Measurements from ENCODE around the gene TBC1D17. TPM values are rescaled to one million over a fixed set of nuclear protein-coding genes. Genes with fewer than 3 reads are reported as not detected.
A peak's percentile ranks its signal among the peaks of the same experiment; 100 is the strongest.

Gene TBC1D17
- total and polyA plus RNA-seq, 7 experiments from 2014 or later: 11.6 to 106 (median 50.7) TPM

DNA sequence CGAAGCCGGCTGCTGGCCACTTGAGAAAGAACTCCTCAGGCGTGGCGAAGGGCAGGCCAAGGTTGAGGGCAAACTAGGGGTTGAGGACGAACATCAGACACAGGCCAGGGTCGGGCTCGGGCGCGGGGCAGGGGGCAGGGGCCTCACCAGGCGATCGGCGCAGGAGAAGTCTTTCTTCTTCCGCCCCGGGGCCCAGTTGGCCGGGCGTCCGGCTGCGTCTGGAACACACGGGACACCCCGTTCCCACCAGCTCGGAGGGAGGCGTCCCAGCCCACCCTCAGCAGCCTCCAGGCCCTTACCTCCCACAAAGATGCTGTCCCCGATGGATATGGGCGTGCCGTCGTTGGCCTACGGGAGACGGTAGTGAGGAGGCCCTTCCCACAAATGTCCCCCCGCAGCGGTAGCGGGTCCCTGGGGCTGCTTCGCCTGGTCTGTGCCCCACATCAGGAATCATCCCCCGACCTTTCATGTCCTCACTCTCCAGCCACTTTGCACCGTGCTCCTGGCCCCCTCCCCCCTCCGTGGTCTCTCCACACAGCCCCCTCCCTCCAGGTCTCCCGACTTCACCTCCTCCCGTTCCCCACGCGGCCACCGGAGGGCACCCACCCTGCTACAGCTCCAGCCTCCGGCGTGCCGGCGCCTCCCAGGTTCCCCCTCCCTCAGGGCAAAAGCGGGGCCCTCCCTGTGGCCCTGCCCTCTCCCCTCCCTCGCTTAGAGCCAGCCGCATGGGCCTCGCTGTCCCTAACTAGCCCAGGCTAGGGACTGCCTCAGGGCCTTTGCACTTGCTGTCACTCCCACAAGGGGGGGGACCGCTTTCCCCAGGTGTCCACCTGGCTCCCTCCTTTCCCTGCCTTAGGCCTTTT lies 14.9 kb upstream of the TBC1D17 start:
- Mint-ChIP-seq H3K27ac (peak overlapping the region in 2 of 9 donors; percentile 54), H3K36me3 (peaks cover 0 to 24% (median 4%) of the 10 kb centered on the region in 5 donors), H3K9me3 (peaks cover 0 to under 1% (median 0%) of the 10 kb centered on the region in 11 donors), H3K4me1 (peaks cover 20 to 42% (median 27%) of the 10 kb centered on the region in 7 donors), H3K4me3 (no peak overlapping the region), H3K27me3 (no peaks in the 10 kb centered on the region)
- ATAC-seq (no peak), DNase-seq (no peak)
- Histone ChIP-seq H3K4me3 (ENCODE audit: low read length) (no peak overlapping the region), H3K27me3 (ENCODE audit: control insufficient read depth in 2 of 2, insufficient read depth in 2 of 2, low read length in 2 of 2) (no peaks in the 10 kb centered on the region), H3K4me1 (ENCODE audit: control insufficient read depth in 2 of 2, insufficient read depth in 2 of 2, low read length in 2 of 2) (peaks cover 11 to 12% of the 10 kb centered on the region in 2 donors), H3K9me3 (ENCODE audit: control insufficient read depth in 2 of 3, low read length in 3 of 3) (no peaks in the 10 kb centered on the region), H3K36me3 (ENCODE audit: control insufficient read depth in 2 of 3, insufficient read depth in 3 of 3, low read length in 3 of 3) (peaks cover 0 to 69% (median under 1%) of the 10 kb centered on the region in 3 experiments), H3K27ac (ENCODE audit: low read depth, low read length) (no peak overlapping the region)
- intact Hi-C loops (cut with micrococcal nuclease): loop anchor here (10.0 kb wide), 2 partner anchors 122 to 528 kb away; partner anchors contain the start of gene CD37 (in 1 of the 2)
- ChIA-PET POLR2A (interaction anchor here (1.6 to 3.4 kb wide), 2 partner anchors 12 to 14 kb away, joined by 6 to 18 read pairs; partner anchors contain the start of genes AKT1S1, PTOV1 and TBC1D17), CTCF (interaction anchor here (0.8 kb wide), 1 partner anchor 1414 kb away, joined by 3 read pairs; no protein-coding TSS in a partner anchor)

DNA sequence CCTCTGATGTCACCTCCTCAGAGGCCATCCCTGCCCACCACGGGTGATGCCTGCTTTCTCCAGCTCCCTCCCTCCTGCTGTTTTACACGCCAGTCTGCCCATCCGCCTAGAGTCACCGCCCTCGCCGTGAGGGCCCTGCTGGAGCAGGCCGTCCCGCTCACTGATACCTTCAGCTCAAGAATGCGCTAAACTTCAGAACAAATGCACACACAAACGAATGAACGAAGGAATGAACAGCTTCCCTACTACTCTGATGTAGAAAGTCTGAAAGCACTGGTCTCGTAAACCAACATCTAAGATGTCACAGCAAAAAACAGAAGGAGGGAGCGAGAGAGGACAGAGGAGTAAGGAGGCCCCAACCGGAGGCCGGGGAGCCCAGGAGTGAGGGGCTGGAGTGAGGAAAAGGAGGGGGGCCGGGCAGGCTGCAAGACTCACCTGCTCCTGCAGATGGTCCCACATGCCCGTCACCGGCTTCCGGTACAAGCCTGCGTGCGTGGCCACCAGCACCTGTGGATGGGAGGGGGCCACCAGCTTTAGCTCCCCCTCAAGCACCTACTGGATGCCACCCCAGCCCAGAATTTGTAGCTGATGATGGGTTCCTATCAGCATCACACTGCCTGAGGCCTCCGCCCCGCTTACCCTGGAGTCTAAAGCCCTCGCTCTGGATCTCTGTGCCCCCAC lies 14.1 kb upstream of the TBC1D17 start:
- H3K4me3 Mint-ChIP-seq: peak overlapping the region in 1 of 10 donors; percentile 15
- intact Hi-C loops (cut with micrococcal nuclease): loop anchor here (10.0 kb wide), 2 partner anchors 121 to 529 kb away; partner anchors contain the start of gene CD37 (in 1 of the 2)
- no peaks in the 10 kb centered on the region for H3K27me3 ChIP-seq (ENCODE audit: control insufficient read depth in 2 of 2, insufficient read depth in 2 of 2, low read length in 2 of 2)
- H3K4me1 ChIP-seq (ENCODE audit: control insufficient read depth in 2 of 2, insufficient read depth in 2 of 2, low read length in 2 of 2): peaks cover 15 to 20% of the 10 kb centered on the region in 2 donors
- no peak for DNase-seq
- no peak for ATAC-seq
- H3K9me3 ChIP-seq (ENCODE audit: control insufficient read depth in 2 of 3, low read length in 3 of 3): no peaks in the 10 kb centered on the region
- POLR2A ChIA-PET: interaction anchor here (1.1 to 3.4 kb wide), 3 partner anchors 11 to 13 kb away, joined by 4 to 18 read pairs (median 6); partner anchors contain the start of genes AKT1S1, PTOV1 and TBC1D17
- peaks cover 0 to 61% (median 0%) of the 10 kb centered on the region in 3 experiments for H3K36me3 ChIP-seq (ENCODE audit: control insufficient read depth in 2 of 3, insufficient read depth in 3 of 3, low read length in 3 of 3)
- peak overlapping the region in 5 of 9 donors; percentile 51 to 87 (median 54) for H3K27ac Mint-ChIP-seq
- CTCF ChIA-PET: interaction anchor here (0.8 to 1.1 kb wide), 2 partner anchors 9 to 1414 kb away, joined by 3 read pairs; no protein-coding TSS in a partner anchor
- H3K36me3 Mint-ChIP-seq: peaks cover 0 to 24% (median 4%) of the 10 kb centered on the region in 5 donors
- H3K27ac ChIP-seq (ENCODE audit: low read depth, low read length): no peak overlapping the region
- peaks cover 0 to 1% (median 0%) of the 10 kb centered on the region in 11 donors for H3K9me3 Mint-ChIP-seq
- H3K27me3 Mint-ChIP-seq: no peaks in the 10 kb centered on the region
- H3K4me1 Mint-ChIP-seq: peaks cover 20 to 47% (median 31%) of the 10 kb centered on the region in 7 donors
- no peak overlapping the region for H3K4me3 ChIP-seq (ENCODE audit: low read length)

DNA sequence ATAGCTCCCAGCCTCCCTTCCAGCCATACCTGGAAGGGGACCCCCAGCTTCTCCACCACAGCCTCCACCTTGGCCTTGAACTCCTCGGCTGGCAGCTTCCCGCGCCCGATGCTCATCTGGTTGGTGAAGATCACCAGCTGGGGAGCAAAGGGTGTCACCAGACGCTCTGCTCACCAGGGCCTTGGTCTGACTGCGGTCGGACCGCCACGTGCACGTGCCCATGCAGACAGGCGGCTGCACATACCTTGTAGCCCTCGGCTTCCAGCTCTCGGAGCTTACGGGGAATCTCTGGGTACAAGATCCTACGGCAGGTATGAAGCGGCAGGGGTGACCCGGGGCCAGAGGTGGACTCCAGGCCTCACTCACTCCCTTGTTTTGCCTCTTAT lies 13.6 kb upstream of the TBC1D17 start:
- no peak overlapping the region for H3K4me3 Mint-ChIP-seq
- peaks cover 0 to 56% (median 0%) of the 10 kb centered on the region in 3 experiments for H3K36me3 ChIP-seq (ENCODE audit: control insufficient read depth in 2 of 3, insufficient read depth in 3 of 3, low read length in 3 of 3)
- no peak overlapping the region for H3K27ac Mint-ChIP-seq
- no peak overlapping the region for H3K4me3 ChIP-seq (ENCODE audit: low read length)
- intact Hi-C loops (cut with micrococcal nuclease): loop anchor here (10.0 kb wide), 2 partner anchors 121 to 529 kb away; partner anchors contain the start of gene CD37 (in 1 of the 2)
- ATAC-seq (no peak), DNase-seq (no peak)
- H3K27me3 ChIP-seq (ENCODE audit: control insufficient read depth in 2 of 2, insufficient read depth in 2 of 2, low read length in 2 of 2): no peaks in the 10 kb centered on the region
- H3K9me3 ChIP-seq (ENCODE audit: control insufficient read depth in 2 of 3, low read length in 3 of 3): no peaks in the 10 kb centered on the region
- ChIA-PET CTCF (interaction anchor here (1.1 kb wide), 1 partner anchor 10 kb away, joined by 3 read pairs; no protein-coding TSS in a partner anchor), POLR2A (interaction anchor here (1.1 to 3.4 kb wide), 4 partner anchors 11 to 13 kb away, joined by 4 to 18 read pairs (median 7); partner anchors contain the start of genes AKT1S1, PTOV1 and TBC1D17)
- peaks cover 20 to 25% of the 10 kb centered on the region in 2 donors for H3K4me1 ChIP-seq (ENCODE audit: control insufficient read depth in 2 of 2, insufficient read depth in 2 of 2, low read length in 2 of 2)
- no peaks in the 10 kb centered on the region for H3K27me3 Mint-ChIP-seq
- H3K4me1 Mint-ChIP-seq: peaks cover 20 to 47% (median 36%) of the 10 kb centered on the region in 7 donors
- no peak overlapping the region for H3K27ac ChIP-seq (ENCODE audit: low read depth, low read length)
- peaks cover 0 to 1% (median 0%) of the 10 kb centered on the region in 11 donors for H3K9me3 Mint-ChIP-seq
- peaks cover 0 to 23% (median 4%) of the 10 kb centered on the region in 5 donors for H3K36me3 Mint-ChIP-seq

DNA sequence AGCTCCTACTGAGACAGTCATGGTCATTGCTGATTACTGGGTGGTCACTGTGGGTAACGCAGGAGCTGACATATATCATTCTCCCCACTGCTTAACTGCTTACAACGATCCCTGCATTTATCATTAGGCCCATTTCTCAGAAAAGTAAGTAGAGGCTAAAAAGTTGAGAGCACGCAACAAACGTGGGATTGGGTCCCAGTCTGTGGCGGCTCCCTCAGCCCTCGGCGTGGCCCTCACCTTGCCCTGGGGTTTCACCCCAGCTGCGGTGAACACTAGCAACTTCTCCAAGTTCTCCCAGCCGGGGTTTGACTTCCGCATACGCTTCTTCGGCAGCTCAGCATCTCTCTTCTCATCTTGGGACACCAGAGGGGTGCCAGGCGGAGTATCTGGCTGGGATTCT lies 12.6 kb upstream of the TBC1D17 start:
- no peaks in the 10 kb centered on the region for H3K27me3 ChIP-seq (ENCODE audit: control insufficient read depth in 2 of 2, insufficient read depth in 2 of 2, low read length in 2 of 2)
- no peak for DNase-seq
- H3K4me3 Mint-ChIP-seq: no peak overlapping the region
- ATAC-seq: no peak
- intact Hi-C loops (cut with micrococcal nuclease): loop anchor here (5.0 to 10.0 kb wide), 3 partner anchors 120 to 1543 kb away; partner anchors contain the start of gene CD37 (in 1 of the 2)
- H3K27ac ChIP-seq (ENCODE audit: low read depth, low read length): no peak overlapping the region
- no peak overlapping the region for H3K4me3 ChIP-seq (ENCODE audit: low read length)
- peaks cover 0 to 1% (median 0%) of the 10 kb centered on the region in 11 donors for H3K9me3 Mint-ChIP-seq
- H3K9me3 ChIP-seq (ENCODE audit: control insufficient read depth in 2 of 3, low read length in 3 of 3): no peaks in the 10 kb centered on the region
- peak overlapping the region in 1 of 9 donors; percentile 19 for H3K27ac Mint-ChIP-seq
- POLR2A ChIA-PET: interaction anchor here (1.8 to 3.4 kb wide), 3 partner anchors 11 to 14 kb away, joined by 8 to 18 read pairs (median 8); partner anchors contain the start of genes AKT1S1, PTOV1 and TBC1D17
- H3K4me1 Mint-ChIP-seq: peaks cover 20 to 47% (median 37%) of the 10 kb centered on the region in 7 donors
- H3K4me1 ChIP-seq (ENCODE audit: control insufficient read depth in 2 of 2, insufficient read depth in 2 of 2, low read length in 2 of 2): peaks cover 24 to 29% of the 10 kb centered on the region in 2 donors
- CTCF ChIA-PET: no interaction called here
- peaks cover 0 to 50% (median 0%) of the 10 kb centered on the region in 3 experiments for H3K36me3 ChIP-seq (ENCODE audit: control insufficient read depth in 2 of 3, insufficient read depth in 3 of 3, low read length in 3 of 3)
- no peaks in the 10 kb centered on the region for H3K27me3 Mint-ChIP-seq
- peaks cover 0 to 23% (median 4%) of the 10 kb centered on the region in 5 donors for H3K36me3 Mint-ChIP-seq

DNA sequence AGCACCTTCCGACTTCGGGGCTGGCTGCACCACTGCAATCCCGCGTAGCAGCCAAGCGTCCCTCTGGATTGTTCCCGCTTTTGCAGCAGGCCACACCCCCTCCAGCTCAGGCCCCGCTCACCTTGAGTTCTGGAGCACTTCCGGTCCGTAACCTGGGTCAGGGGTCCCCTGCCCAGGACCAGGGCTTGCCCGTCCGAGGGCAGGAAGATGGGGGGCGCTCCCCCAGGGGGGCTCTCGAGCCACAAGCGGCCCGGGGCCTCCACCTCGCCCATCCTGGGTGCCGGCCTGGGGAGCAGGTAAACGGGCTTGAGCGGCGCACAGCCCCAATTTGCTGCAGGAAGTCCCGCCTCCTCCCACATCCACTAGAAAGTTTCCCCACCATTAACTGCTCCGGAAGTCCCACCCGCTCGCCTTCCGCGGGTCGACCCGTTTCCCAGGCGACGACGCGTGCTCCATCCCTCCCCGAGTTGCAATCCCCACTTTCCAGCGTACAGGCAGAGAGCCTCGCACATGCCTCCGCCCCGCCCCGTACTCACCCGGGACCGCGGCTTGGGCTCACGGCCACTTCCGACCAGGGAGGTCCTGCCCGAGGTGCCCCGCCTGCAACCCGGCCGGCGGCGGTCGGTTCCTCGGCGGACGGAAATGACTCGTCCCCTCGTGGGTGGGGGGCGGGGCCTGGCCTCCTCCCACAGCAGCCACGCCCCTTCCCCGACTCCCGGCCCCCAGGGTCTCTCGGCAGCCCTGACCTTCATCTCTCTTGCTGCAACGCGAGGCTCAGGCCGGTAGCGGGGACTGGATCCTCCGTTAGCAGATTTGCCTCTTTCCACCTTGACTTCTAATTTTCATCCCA lies 10.3 kb upstream of the TBC1D17 start, which contains the start of gene PNKP:
TSS of gene PNKP (minus strand) at position 644 of the 850 bp plus-strand sequence. CDS start at position 272, 372 bp downstream.
- peak within 1 kb of the TSS; percentile 93 for H3K4me3 ChIP-seq (ENCODE audit: low read length)
- peak within 1 kb of the TSS; percentile 85 for H3K27ac ChIP-seq (ENCODE audit: low read depth, low read length)
- H3K4me1 ChIP-seq (ENCODE audit: control insufficient read depth in 2 of 2, insufficient read depth in 2 of 2, low read length in 2 of 2): peaks cover 31 to 38% of the 10 kb centered on the region in 2 donors
- H3K9me3 Mint-ChIP-seq: peaks cover 0 to 1% (median 0%) of the 10 kb centered on the region in 11 donors
- POLR2A ChIA-PET: interaction anchor here (0.9 to 3.7 kb wide), 12 partner anchors 8 to 65 kb away, joined by 3 to 47 read pairs (median 4); partner anchors contain the start of genes AKT1S1, FUZ, PTOV1 and TBC1D17
- H3K36me3 ChIP-seq (ENCODE audit: control insufficient read depth in 2 of 3, insufficient read depth in 3 of 3, low read length in 3 of 3): peaks cover 0 to 28% (median 0%) of the 10 kb centered on the region in 3 experiments
- peaks cover 0 to 23% (median 4%) of the 10 kb centered on the region in 5 donors for H3K36me3 Mint-ChIP-seq
- no peaks in the 10 kb centered on the region for H3K27me3 ChIP-seq (ENCODE audit: control insufficient read depth in 2 of 2, insufficient read depth in 2 of 2, low read length in 2 of 2)
- intact Hi-C loops (cut with micrococcal nuclease): loop anchor here (1.0 to 10.0 kb wide), 13 partner anchors 9 to 1545 kb away; partner anchors contain the start of genes MED25 (in 2 of the 2), VRK3 (in 2 of the 2), CD37 (in 1 of the 2) and CYTH2 (in 1 of the 2)
- ATAC-seq (peak; percentile 69), DNase-seq (peak; percentile 79 to 92 (median 84))
- peaks cover 30 to 56% (median 48%) of the 10 kb centered on the region in 7 donors for H3K4me1 Mint-ChIP-seq
- H3K27me3 Mint-ChIP-seq: no peaks in the 10 kb centered on the region
- no peaks in the 10 kb centered on the region for H3K9me3 ChIP-seq (ENCODE audit: control insufficient read depth in 2 of 3, low read length in 3 of 3)
- peak within 1 kb of the TSS in 1 of 10 donors; percentile 100 for H3K4me3 Mint-ChIP-seq
- peak within 1 kb of the TSS in 4 of 9 donors; percentile 94 to 99 (median 97) for H3K27ac Mint-ChIP-seq
- CTCF ChIA-PET: interaction anchor here (0.7 kb wide), 1 partner anchor 204 kb away, joined by 4 read pairs; no protein-coding TSS in a partner anchor
